GM18951 (cell line): ENCODE data around the gene GRIK2.

Experiments used
- POLR2A ChIP-seq: IDR thresholded peaks from 4 replicates; pipeline ENCODE4 v1.6.1; 2011; ENCODE audit warnings: mild to moderate bottlenecking; ENCODE audit not compliant: insufficient read length, insufficient read depth; ENCODE audit errors: extremely low read depth
- in situ Hi-C: fragments of 300-500 bp; cut with MboI; formaldehyde crosslinking; loops from one replicate; pipeline ENCODE4 v1.12.0; 2022; ENCODE audit warnings: low sequenced_read_pairs, mixed read lengths, inconsistent platforms; ENCODE audit not compliant: unreplicated experiment

The GRIK2 gene

DNA sequence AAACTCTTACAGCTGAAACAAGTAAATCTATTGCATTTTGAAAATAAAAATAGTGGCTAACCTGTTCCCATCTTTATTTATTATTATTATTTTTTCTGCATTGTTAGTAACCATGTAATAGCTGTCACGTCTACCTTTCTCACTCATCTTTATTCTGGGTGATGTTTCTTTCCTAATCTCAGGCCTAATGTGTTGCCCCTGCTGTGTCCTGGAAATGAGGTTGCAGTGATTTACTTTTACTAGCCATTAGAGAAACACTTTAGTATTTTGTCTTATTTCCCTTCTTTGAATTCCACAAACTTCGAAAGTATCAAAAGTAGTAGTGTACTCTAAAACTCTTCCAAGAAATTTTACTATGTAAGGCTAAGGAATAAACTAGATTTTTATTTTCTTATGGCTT lies 546.9 kb downstream of the GRIK2 start:
- in situ Hi-C loops = no loop called here
- TF ChIP-seq POLR2A = no peak

DNA sequence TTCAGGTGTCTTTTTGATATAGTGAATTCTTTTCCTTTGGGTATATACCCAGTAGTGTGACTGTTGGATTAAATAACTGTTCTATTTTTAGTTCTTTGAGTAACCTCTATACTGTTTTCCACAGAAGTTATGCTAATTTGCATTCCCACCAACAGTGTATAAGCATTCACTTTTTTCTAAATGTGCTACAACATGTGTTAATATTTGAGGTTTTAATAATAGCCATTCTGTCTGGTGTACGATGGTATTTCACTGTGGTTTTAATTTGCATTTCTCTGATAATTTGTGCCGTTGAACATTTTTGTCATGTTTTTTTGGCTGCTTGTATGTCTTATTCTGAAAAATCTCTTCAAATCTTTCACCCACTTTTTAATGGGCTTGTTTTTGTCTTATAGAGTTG lies 563.5 kb downstream of the GRIK2 start:
- TF ChIP-seq POLR2A = no peak
- in situ Hi-C loops = no loop called here

DNA sequence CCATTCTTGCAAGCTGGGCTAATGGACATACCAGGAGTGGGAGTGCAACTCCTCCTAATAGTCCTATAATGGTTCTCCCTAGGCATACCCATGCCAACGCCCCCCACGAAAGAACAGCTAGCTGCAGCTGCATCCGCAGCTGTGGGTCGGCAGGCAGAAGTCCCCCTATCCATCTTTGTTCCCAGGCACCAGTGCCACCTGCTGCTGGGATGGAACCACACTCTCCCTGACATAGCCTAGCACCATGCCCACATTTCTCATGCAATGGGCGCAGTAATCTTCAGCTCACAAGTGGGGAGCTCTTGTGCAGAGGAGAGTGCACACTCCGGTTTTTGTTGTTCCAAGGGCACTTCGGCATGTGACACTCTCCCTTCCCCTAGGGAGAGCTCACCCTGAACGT lies 567.8 kb downstream of the GRIK2 start:
- no peak for TF ChIP-seq POLR2A
- in situ Hi-C loops = no loop called here

DNA sequence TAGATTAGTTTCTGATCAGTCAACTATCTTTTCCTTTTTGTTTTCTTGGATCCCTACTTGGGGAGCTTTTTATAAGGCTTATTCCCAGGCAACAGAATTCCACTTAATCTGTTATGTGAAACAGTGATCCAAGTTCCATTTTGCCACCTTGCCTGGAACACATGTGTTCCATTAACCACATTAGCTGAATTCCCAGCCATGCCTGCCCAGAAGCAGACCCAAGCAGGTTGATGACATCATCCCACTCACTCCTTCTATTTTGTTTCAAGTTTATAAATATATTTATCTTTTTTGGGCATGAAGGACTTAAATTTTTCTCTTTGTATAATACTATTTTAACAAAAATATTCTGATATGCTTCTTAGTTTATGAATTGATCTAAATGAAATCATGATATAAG lies 587.4 kb downstream of the GRIK2 start:
- TF ChIP-seq POLR2A = no peak

DNA sequence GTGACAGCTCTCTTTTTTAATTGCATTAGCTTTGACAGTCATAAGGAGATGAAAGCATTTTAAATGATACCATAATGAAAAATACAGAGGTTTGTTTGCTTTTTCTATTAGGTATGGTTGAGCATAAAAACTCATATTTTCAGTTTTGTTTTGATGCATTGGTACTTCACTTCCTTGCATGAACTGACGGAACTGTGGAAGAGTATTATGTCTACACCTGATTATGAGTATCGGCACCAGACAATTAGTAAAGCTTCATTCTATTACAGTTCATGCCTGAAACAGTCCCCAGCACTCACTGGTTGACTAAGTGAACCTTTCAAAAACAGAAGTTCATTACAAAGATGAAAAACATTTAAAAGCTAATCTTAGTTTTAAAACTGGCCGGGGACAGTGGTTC lies 593.0 kb downstream of the GRIK2 start:
- in situ Hi-C loops = no loop called here
- TF ChIP-seq POLR2A = no peak

More for the DNA sequence above, 587.4 kb downstream of the GRIK2 start:
- in situ Hi-C loops = no loop called here

DNA sequence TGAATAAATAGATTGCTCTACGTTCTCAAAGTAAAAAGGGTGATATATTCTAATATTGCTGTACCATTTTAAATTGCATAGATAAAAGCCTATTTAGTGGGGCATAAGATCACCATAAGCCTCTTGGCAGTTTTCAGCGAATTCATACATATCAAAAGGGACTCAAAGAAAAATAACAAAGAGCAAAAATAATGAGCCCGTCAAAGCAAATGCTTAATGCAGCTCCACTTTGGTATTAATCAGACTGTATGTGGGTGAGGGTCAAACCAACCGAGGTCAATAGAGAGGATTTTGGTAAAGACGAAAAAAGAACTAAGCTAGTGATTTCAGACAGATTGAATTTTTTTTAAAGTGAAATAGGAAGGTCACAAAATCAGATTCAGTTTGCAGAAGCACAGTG lies 598.8 kb downstream of the GRIK2 start:
- in situ Hi-C loops = no loop called here
- no peak for TF ChIP-seq POLR2A

DNA sequence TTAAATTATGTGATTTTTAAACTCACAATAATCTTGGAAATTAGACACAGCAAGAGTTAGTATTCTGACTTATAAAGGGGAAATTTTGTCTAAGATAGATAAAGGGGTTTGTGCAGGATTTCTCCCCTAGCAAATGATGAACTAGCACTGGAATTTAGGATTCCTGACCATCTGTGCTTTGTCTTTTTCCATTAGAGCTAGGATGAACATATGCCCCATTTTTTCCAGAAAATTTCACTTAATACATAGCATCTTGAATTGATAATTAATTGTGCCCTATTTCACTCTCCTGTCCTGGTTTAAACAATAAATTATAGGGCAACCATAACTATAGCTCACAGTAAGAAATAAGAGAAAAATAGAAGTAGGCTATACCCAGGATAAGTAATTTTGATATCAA lies 601.0 kb downstream of the GRIK2 start:
- TF ChIP-seq POLR2A = no peak
- in situ Hi-C loops = no loop called here

DNA sequence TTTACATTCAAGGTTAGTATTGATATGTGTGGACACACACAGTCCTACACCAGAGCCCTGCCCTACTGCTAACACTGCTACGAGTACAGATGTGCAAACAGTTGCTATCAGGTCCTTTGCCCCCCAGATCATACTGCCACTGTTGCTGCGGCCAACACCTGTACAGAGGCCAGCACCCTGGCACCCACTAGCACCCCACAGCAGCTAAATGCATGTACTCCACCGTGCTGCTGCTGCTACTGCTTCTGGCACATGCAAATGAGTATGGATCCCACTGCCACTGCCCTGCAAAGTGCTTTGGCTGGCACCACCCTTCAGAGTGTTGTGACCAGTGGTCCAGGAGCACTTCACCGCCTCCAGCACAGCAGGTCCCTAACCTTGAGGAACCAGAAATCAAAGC lies 621.9 kb downstream of the GRIK2 start:
- in situ Hi-C loops = no loop called here

DNA sequence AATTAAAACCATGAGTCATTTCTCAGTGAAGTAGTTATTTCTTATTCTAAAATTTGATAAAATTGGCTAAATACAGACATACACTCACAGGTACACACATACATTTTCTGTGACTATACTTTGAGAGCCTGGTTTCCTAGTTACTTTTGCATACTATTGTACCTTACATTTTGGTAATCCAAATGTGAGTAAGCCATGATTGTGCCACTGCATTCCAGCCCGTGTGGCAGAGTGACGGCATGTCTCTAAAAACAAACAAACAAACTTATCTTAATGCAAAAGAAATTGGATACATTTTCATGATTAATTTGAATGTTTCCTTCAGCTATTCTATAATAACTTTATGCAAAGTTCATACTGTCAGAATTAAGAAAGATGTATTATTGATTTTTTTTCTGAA lies 628.8 kb downstream of the GRIK2 start:
- in situ Hi-C loops = no loop called here
- TF ChIP-seq POLR2A = no peak

More for the DNA sequence above, 621.9 kb downstream of the GRIK2 start:
- no peak for TF ChIP-seq POLR2A

DNA sequence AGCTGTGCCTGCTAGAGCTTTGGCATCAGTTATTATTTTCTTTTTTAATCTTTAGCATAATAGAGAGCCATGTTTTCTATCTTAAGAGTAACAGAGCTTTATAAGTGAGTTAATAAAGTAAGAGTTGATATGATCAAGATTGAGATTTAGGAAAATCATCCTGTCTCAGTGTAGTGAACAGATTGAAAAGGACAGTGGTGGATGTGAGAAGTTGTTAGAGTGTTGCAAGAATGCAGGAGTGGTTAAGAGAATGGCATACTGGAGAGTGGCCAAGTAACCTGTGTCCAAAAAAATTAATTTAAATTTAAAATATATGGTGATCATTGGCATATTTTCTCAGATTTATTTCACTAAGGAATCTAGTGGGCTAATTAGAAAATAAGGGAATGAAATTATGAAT lies 629.3 kb downstream of the GRIK2 start:
- TF ChIP-seq POLR2A = no peak
- in situ Hi-C loops = no loop called here

DNA sequence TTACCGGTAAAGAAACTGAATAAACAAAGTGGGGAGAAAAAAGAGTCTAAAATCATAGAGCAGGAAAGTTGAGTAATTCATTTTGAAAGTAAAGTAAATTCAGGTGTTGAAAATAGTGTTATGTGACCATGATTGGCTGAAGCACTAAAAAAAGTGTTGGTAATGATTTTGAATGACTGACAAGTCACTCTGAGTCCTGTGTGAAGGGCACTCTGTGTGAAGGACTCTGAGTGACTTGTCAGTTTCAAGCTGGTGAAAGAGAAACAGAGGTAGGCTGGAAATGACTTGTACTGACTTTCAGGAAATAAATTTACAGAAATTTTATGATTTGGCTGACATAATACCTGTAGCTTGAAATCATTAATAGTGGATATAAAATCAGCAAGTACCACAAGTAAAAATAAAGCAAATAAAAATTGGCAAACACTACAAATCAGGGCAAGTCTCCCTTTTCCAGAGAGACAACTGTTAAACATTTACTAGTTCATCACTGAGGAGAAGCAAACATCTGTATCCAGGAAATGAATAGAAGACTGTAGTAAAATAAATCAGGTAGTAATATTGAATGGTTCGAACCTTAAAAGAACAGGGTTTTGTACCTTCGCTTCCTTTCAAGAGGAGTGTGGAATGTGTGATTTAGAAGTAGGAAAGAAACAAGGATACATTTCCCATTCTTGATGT lies 630.6 kb downstream of the GRIK2 start:
- in situ Hi-C loops = no loop called here
- TF ChIP-seq POLR2A = no peak

DNA sequence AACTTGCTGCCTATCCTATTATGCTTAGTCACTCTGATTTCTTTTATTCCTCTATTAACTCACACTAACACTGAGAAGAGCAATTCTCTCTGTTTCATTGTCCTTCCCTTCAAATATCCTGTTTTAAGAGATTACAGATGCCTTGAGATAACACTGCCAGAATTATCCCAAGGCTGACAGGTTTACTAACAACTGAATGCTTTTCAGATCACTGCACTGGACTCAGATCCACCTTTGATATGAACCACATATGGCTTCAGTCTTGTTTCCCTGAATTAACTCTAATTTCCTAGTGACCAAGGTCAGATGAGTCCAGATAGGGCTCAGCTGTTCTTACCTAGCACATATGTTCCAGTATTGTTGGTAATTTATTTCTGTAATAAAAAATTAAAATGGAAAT lies 633.1 kb downstream of the GRIK2 start:
- in situ Hi-C loops = no loop called here
- no peak for TF ChIP-seq POLR2A

DNA sequence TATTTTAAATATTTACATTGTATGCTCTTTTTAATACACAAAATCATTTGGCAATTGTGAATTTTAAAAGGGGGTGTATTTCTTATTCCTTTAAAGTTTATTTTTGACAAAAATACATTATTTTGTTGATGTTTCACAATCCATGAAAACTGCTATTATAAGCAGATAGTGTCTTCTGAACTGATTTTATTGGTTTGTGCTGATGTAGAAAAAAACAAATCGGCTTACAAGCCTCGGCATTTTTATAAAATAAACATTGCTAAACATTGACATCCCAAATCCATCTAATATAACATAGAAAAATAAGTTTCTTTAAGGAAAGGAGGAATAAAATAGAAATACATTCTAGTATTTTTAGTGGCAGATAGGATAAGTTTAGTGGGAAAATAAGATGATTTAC lies 634.7 kb downstream of the GRIK2 start:
- TF ChIP-seq POLR2A = no peak
- in situ Hi-C loops = no loop called here

DNA sequence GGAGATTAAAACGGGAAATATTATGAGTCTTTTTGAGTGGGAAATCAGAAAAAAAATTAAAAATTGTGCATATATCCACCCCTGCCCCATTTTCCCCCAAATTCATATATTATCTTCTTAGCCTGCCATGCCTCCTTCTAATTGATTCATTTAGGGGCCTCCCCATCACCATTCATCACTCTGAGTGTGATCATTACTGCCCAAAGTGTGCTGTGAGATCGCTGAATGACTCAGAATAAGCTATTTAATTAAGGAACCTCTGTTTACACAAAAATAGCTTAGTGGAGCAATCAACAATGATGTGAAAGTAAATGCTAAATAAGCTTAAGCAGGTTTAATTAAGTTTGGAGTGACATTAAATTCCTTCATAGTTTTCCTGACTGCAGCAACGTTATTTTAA lies 645.5 kb downstream of the GRIK2 start:
- no peak for TF ChIP-seq POLR2A
- in situ Hi-C loops = no loop called here

DNA sequence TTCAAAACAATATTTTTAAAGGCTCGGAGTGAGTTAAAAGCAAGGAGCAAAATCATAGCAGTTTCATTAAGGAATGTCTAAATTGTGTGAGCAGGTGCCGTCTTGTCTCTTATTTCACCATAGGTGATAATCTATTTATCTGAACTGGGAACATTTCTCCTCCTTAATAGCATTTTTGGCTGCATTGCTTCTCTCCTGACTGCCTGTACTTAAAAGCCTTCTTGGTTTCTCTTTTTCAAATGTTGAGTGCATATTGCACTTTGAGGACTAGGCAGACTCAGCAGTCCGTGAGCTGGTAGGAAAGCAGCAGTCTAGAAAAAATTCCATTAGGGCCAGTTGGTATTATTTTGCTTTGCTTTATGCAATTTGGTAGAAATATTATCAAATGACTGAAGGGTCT lies 645.9 kb downstream of the GRIK2 start:
- TF ChIP-seq POLR2A = no peak
- in situ Hi-C loops = no loop called here
